HepG2 (cell line): ENCODE data around the gene IQCK. TPM values are rescaled to one million over a fixed set of nuclear protein-coding genes. Genes with fewer than 3 reads are reported as not detected.

Experiments
- BORCS8-MEF2B ChIP-seq: sonication (generic); formaldehyde crosslinking; IDR thresholded peaks from 2 replicates; pipeline ENCODE4 v1.8.0; 2022; ENCODE audit warnings: mild to moderate bottlenecking, missing genetic modification reagents
- KDM5B ChIP-seq: sonication (generic); formaldehyde crosslinking; IDR thresholded peaks from 2 replicates; pipeline ENCODE4 v1.4.0; 2020; ENCODE audit warnings: missing genetic modification reagents, mild to moderate bottlenecking, borderline replicate concordance
- MAFF ChIP-seq: IDR thresholded peaks from 2 replicates; pipeline ENCODE4 v1.6.1; 2011; ENCODE audit warnings: low read depth, low read length, improper control_type of control experiment
- MBNL3 ChIP-seq: fragments of 250-450 bp; sonication (Bioruptor Pico); conservative IDR thresholded peaks from 2 replicates; pipeline ENCODE4 v1.8.0; 2022; ENCODE audit warnings: mild to moderate bottlenecking, inconsistent platforms
- MYC ChIP-seq: sonication (generic); formaldehyde crosslinking; IDR thresholded peaks from 2 replicates; pipeline ENCODE4 v1.9.0; 2021; ENCODE audit warnings: missing genetic modification reagents, borderline replicate concordance
- NRL ChIP-seq: sonication (generic); formaldehyde crosslinking; IDR thresholded peaks from 2 replicates; pipeline ENCODE4 v1.5.0; 2020; ENCODE audit warnings: missing genetic modification reagents, mild to moderate bottlenecking, moderate library complexity, borderline replicate concordance
- PRDM10 ChIP-seq: sonication (generic); formaldehyde crosslinking; IDR thresholded peaks from 2 replicates; pipeline ENCODE4 v1.4.0; 2020; ENCODE audit warnings: low read depth, missing genetic modification reagents
- PRDM15 ChIP-seq: sonication (generic); formaldehyde crosslinking; IDR thresholded peaks from 2 replicates; pipeline ENCODE4 v1.4.0; 2020; ENCODE audit warnings: missing genetic modification reagents
- RFX1 ChIP-seq: fragments of 450-650 bp; IDR thresholded peaks from 2 replicates; pipeline ENCODE4 v1.6.1; 2017
- SALL1 ChIP-seq: sonication (generic); formaldehyde crosslinking; IDR thresholded peaks from 2 replicates; pipeline ENCODE4 v1.8.0; 2022; ENCODE audit warnings: mild to moderate bottlenecking, missing genetic modification reagents
- TEF ChIP-seq: sonication (generic); formaldehyde crosslinking; IDR thresholded peaks from 2 replicates; pipeline ENCODE4 v1.5.0; 2020; ENCODE audit warnings: missing genetic modification reagents
- ZFX ChIP-seq: sonication (generic); formaldehyde crosslinking; IDR thresholded peaks from 2 replicates; pipeline ENCODE4 v1.4.0; 2020; ENCODE audit warnings: mild to moderate bottlenecking, low read depth, missing genetic modification reagents, moderate library complexity
- ZFY ChIP-seq: sonication (generic); formaldehyde crosslinking; IDR thresholded peaks from 2 replicates; pipeline ENCODE4 v1.4.0; 2020; ENCODE audit warnings: missing genetic modification reagents
- ZNF24 ChIP-seq: fragments of 450-650 bp; IDR thresholded peaks from 2 replicates; pipeline ENCODE4 v1.6.1; 2017; ENCODE audit warnings: antibody characterized with exemption, mild to moderate bottlenecking
- ZNF292 ChIP-seq: sonication (generic); formaldehyde crosslinking; IDR thresholded peaks from 2 replicates; pipeline ENCODE4 v1.8.1; 2022; ENCODE audit warnings: mild to moderate bottlenecking, low read depth, missing genetic modification reagents, borderline replicate concordance
- ZNF619 ChIP-seq: sonication (generic); formaldehyde crosslinking; IDR thresholded peaks from 2 replicates; pipeline ENCODE4 v1.4.0; 2020; ENCODE audit warnings: mild to moderate bottlenecking, missing genetic modification reagents
- ZNF891 ChIP-seq: sonication (generic); formaldehyde crosslinking; IDR thresholded peaks from 2 replicates; pipeline ENCODE4 v1.5.0; 2020; ENCODE audit warnings: mild to moderate bottlenecking, missing genetic modification reagents
- polyA plus RNA-seq, 8 experiments: library from polyadenylated mRNA; depleted of rRNA in 3 of 8; stranded (reverse) in 7 of 8; unstranded in 1 of 8; fragments of >200 nt; fragmentation: Illumina TruSeq in 4 of 8; extraction: Trizol in 4 of 8; gene quantifications; 2 replicates each; pipeline versions ENCODE4 v1.2.1 to v1.2.3, GENCODE V29; 2011 to 2016; ENCODE audit warnings: low read depth in 4 of 8, missing spikeins in 1 of 8, mixed read lengths in 1 of 8; ENCODE audit not compliant: insufficient read depth in 1 of 8
- total RNA-seq, 5 experiments: library from RNA; depleted of rRNA; stranded (reverse); fragments of >200 nt; fragmentation: Illumina TruSeq; extraction: Trizol; gene quantifications; 2 replicates each; pipeline ENCODE4 v1.2.3, GENCODE V29; 2016; ENCODE audit warnings: low read depth in 1 of 5
- TF ChIP-seq, protein P1 (sequence below): sonication (generic); formaldehyde crosslinking; IDR thresholded peaks from 2 replicates; pipeline ENCODE4 v1.5.1; 2020; ENCODE audit warnings: mild to moderate bottlenecking, missing genetic modification reagents, moderate library complexity

Gene IQCK
- total and polyA plus RNA-seq, 2 of the 13 experiments (the other 11 are each of a cell fraction or from before 2014, with no cell fraction given) = 5.1 to 7.3 TPM

- TF ChIP-seq ZFY (CRISPR knock-in tag) = peak; percentile 47
- no peak for TF ChIP-seq MAFF
- peak; percentile 33; the same call in 1 of the 2 replicates for TF ChIP-seq BORCS8-MEF2B
- TF ChIP-seq RFX1 = no peak
- 0 out of 2 replicates have a peak, but pooled peaks have one; percentile 21 for TF ChIP-seq ZNF292 (CRISPR knock-in tag)
- peak; percentile 48; the same call in 1 of the 2 replicates for TF ChIP-seq ZNF891
- TF ChIP-seq MBNL3 (CRISPR knock-in tag) = no peak
- no peak for TF ChIP-seq ZNF24
- TF ChIP-seq ZFX (CRISPR knock-in tag) = peak; percentile 63
- TF ChIP-seq TEF (CRISPR knock-in tag) = no peak
- no peak for TF ChIP-seq KDM5B
- peak; percentile 50; the same call in 1 of the 2 replicates for TF ChIP-seq SALL1 (CRISPR knock-in tag)
- TF ChIP-seq NRL (CRISPR knock-in tag) = peak; percentile 51; the same call in 1 of the 2 replicates
- TF ChIP-seq PRDM15 (CRISPR knock-in tag) = peak; percentile 40; the same call in 1 of the 2 replicates
- no peak for TF ChIP-seq PRDM10 (CRISPR knock-in tag)
- 0 out of 2 replicates have a peak, but pooled peaks have one; percentile 50 for TF ChIP-seq ZNF619 (CRISPR knock-in tag)
- TF ChIP-seq MYC = peak; percentile 39; the same call in 1 of the 2 replicates
- TF ChIP-seq, protein P1, sequence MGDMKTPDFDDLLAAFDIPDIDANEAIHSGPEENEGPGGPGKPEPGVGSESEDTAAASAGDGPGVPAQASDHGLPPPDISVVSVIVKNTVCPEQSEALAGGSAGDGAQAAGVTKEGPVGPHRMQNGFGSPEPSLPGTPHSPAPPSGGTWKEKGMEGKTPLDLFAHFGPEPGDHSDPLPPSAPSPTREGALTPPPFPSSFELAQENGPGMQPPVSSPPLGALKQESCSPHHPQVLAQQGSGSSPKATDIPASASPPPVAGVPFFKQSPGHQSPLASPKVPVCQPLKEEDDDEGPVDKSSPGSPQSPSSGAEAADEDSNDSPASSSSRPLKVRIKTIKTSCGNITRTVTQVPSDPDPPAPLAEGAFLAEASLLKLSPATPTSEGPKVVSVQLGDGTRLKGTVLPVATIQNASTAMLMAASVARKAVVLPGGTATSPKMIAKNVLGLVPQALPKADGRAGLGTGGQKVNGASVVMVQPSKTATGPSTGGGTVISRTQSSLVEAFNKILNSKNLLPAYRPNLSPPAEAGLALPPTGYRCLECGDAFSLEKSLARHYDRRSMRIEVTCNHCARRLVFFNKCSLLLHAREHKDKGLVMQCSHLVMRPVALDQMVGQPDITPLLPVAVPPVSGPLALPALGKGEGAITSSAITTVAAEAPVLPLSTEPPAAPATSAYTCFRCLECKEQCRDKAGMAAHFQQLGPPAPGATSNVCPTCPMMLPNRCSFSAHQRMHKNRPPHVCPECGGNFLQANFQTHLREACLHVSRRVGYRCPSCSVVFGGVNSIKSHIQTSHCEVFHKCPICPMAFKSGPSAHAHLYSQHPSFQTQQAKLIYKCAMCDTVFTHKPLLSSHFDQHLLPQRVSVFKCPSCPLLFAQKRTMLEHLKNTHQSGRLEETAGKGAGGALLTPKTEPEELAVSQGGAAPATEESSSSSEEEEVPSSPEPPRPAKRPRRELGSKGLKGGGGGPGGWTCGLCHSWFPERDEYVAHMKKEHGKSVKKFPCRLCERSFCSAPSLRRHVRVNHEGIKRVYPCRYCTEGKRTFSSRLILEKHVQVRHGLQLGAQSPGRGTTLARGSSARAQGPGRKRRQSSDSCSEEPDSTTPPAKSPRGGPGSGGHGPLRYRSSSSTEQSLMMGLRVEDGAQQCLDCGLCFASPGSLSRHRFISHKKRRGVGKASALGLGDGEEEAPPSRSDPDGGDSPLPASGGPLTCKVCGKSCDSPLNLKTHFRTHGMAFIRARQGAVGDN (CRISPR knock-in tag) = peak; percentile 65
These were observed 161.2 kb downstream of the IQCK start (continued) for GRCh38 chr16:19879241-19879792.
